NCI-H1436 (cell line): ENCODE results near the gene LHCGR.
"Not testable (repeated sequence)": the region's sequence is repeated elsewhere in the genome, so short reads cannot be mapped to it uniquely, and the experiment has no call there.

Experiments
- DNase-seq: peaks from one replicate; lab custom pipeline; 2025; lab: John Stamatoyannopoulos, UW

The LHCGR gene

GRCh38 chr2:48747319-48747718 is 8.2 kb downstream of the LHCGR start:
- DNase-seq = no peak

- DNase-seq = not testable (repeated sequence)
These were observed 16.3 kb downstream of the LHCGR start for GRCh38 chr2:48739236-48739635.

GRCh38 chr2:48738806-48739205 is 16.7 kb downstream of the LHCGR start:
- no peak for DNase-seq

GRCh38 chr2:48736251-48736650 is 19.3 kb downstream of the LHCGR start:
- DNase-seq = no peak

- DNase-seq = no peak
These were observed 20.8 kb downstream of the LHCGR start for GRCh38 chr2:48734576-48735303.

GRCh38 chr2:48733067-48733503 is 22.4 kb downstream of the LHCGR start:
- DNase-seq = peak; percentile 58

- no peak for DNase-seq
These were observed 26.7 kb downstream of the LHCGR start for GRCh38 chr2:48728840-48729239.

- no peak for DNase-seq
These were observed 27.2 kb downstream of the LHCGR start for GRCh38 chr2:48728295-48728694.

GRCh38 chr2:48727560-48727959 is 28.0 kb downstream of the LHCGR start:
- DNase-seq = no peak

GRCh38 chr2:48725696-48726494 is 29.6 kb downstream of the LHCGR start:
- no peak for DNase-seq

GRCh38 chr2:48724278-48724677 is 31.2 kb downstream of the LHCGR start:
- DNase-seq = no peak

GRCh38 chr2:48723129-48723528 is 32.4 kb downstream of the LHCGR start:
- no peak for DNase-seq

- no peak for DNase-seq
These were observed 33.1 kb downstream of the LHCGR start for GRCh38 chr2:48722391-48722790.

- DNase-seq = no peak
These were observed 34.4 kb downstream of the LHCGR start for GRCh38 chr2:48721158-48721557.

GRCh38 chr2:48719480-48720177 is 35.9 kb downstream of the LHCGR start:
- no peak for DNase-seq

GRCh38 chr2:48717846-48718245 is 37.7 kb downstream of the LHCGR start:
- DNase-seq = no peak

GRCh38 chr2:48715956-48716355 is 39.6 kb downstream of the LHCGR start:
- no peak for DNase-seq

- no peak for DNase-seq
These were observed 40.3 kb downstream of the LHCGR start for GRCh38 chr2:48715042-48715899.

- no peak for DNase-seq
These were observed 41.3 kb downstream of the LHCGR start for GRCh38 chr2:48714245-48714644.

GRCh38 chr2:48713647-48714046 is 41.9 kb downstream of the LHCGR start:
- DNase-seq = no peak

GRCh38 chr2:48712151-48712550 is 43.4 kb downstream of the LHCGR start:
- no peak for DNase-seq

GRCh38 chr2:48711343-48711742 is 44.2 kb downstream of the LHCGR start:
- DNase-seq = no peak
